Endothelial cell of umbilical vein (primary cell): ENCODE results near the gene ZNF516. TPM values are rescaled to one million over a fixed set of nuclear protein-coding genes. Genes with fewer than 3 reads are reported as not detected.
A peak's percentile ranks its signal among the peaks of the same experiment; 100 is the strongest.

Source experiments
- BruUV-seq: library from RNA; stranded (reverse); fragments of 400-500 nt; replicated peaks from 2 replicates; lab custom pipeline; 2021; lab: Mats Ljungman, UMichigan
- CTCF ChIA-PET: fragments of 300-600, 350-600 bp; sonication (Branson Sonifier 250); formaldehyde crosslinking; loops from one replicate; lab custom pipeline; 2021; ENCODE audit warnings: antibody characterized with exemption, inconsistent platforms; lab: Charles Lee
- POLR2A ChIA-PET: fragments of 300-600, 350-600 bp; sonication (Branson Sonifier 250); formaldehyde crosslinking; loops from one replicate; lab custom pipeline; 2021; ENCODE audit warnings: antibody characterized with exemption, inconsistent platforms; lab: Charles Lee
- DNase-seq: peaks from one replicate; pipeline ENCODE4 v3.0.0-alpha.2; 2011; ENCODE audit warnings: low read depth, low spot score
- FAIRE-seq: peaks from 2 replicates; lab custom pipeline; 2011; peaks lifted over from hg19 to GRCh38; lab: Jason Lieb, UNC
- H2AFZ ChIP-seq: 2 replicates; pipeline ENCODE4 v1.6.0; 2012; ENCODE audit warnings: low read depth, low read length, control low read depth, inconsistent platforms
- H3K27ac ChIP-seq: 2 replicates; pipeline ENCODE4 v1.5.1; 2011; ENCODE audit warnings: low read depth, mild to moderate bottlenecking, control low read depth, low read length, moderate library complexity; ENCODE audit not compliant: insufficient read depth
- H3K27me3 ChIP-seq, 2 experiments: 2 replicates each; pipeline versions ENCODE4 v1.6.0 to v1.6.1; 2011; ENCODE audit warnings: low read length in 2 of 2, mixed read lengths in 1 of 2; ENCODE audit not compliant: control insufficient read depth in 2 of 2, insufficient read depth in 2 of 2
- H3K36me3 ChIP-seq, 2 experiments: 2 replicates in 1 of 2; 3 replicates in 1 of 2; pipeline ENCODE4 v1.5.1; 2011; ENCODE audit warnings: low read length in 2 of 2, mild to moderate bottlenecking in 1 of 2, moderate library complexity in 1 of 2; ENCODE audit not compliant: control insufficient read depth in 2 of 2, insufficient read depth in 2 of 2; ENCODE audit errors: extremely low read depth in 1 of 2
- H3K4me1 ChIP-seq: 3 replicates; pipeline ENCODE4 v1.5.1; 2011; ENCODE audit warnings: mild to moderate bottlenecking, low read length; ENCODE audit not compliant: control insufficient read depth, insufficient read depth; ENCODE audit errors: extremely low read depth
- H3K4me2 ChIP-seq: 2 replicates; pipeline ENCODE4 v1.6.1; 2011; ENCODE audit warnings: low read length, control low read depth, mixed read lengths; ENCODE audit not compliant: insufficient read depth
- H3K4me3 ChIP-seq, 3 experiments: fragments of 200-600 bp in 1 of 3; sonication (generic), shearing (Covaris generic) in 1 of 3; replicated peaks in 1 of 3; 2 replicates each; pipeline ENCODE4 v1.5.1; 2011 to 2016; ENCODE audit warnings: control low read depth in 3 of 3, low read length in 3 of 3, mild to moderate bottlenecking in 2 of 3, inconsistent platforms in 1 of 3, low read depth in 1 of 3, moderate library complexity in 1 of 3; ENCODE audit not compliant: insufficient read depth in 1 of 3
- H3K79me2 ChIP-seq: 2 replicates; pipeline ENCODE4 v1.6.0; 2012; ENCODE audit warnings: low read length, inconsistent platforms; ENCODE audit not compliant: control insufficient read depth, insufficient read depth
- H3K9ac ChIP-seq: replicated peaks from 2 replicates; pipeline ENCODE3; 2011; ENCODE audit warnings: low read length, control low read depth; ENCODE audit not compliant: insufficient read depth; ENCODE audit errors: extremely low read depth
- H3K9me1 ChIP-seq: replicated peaks from 3 replicates; pipeline ENCODE4 v1.6.0; 2011; ENCODE audit warnings: mild to moderate bottlenecking, low read length; ENCODE audit not compliant: control insufficient read depth, insufficient read depth; ENCODE audit errors: extremely low read depth
- H3K9me3 ChIP-seq: replicated peaks from 2 replicates; pipeline ENCODE4 v1.5.1; 2012; ENCODE audit warnings: low read length, inconsistent platforms; ENCODE audit not compliant: control insufficient read depth, insufficient read depth
- H4K20me1 ChIP-seq: replicated peaks from 2 replicates; pipeline ENCODE3; 2011; ENCODE audit warnings: mild to moderate bottlenecking, low read length; ENCODE audit not compliant: control insufficient read depth, insufficient read depth; ENCODE audit errors: extremely low read depth
- CTCF ChIP-seq, 2 donors: IDR thresholded peaks; 1 replicate in 1 of 2; 2 replicates in 1 of 2; pipeline ENCODE4 v1.5.1; 2011; ENCODE audit warnings: low read length in 2 of 2, mild to moderate bottlenecking in 2 of 2, moderate library complexity in 2 of 2, control low read depth in 1 of 2, inconsistent platforms in 1 of 2, low read depth in 1 of 2; ENCODE audit not compliant: insufficient read depth in 1 of 2; ENCODE audit errors: extremely low read depth in 1 of 2
- EZH2 ChIP-seq: IDR thresholded peaks from 2 replicates; pipeline ENCODE4 v1.6.1; 2012; ENCODE audit warnings: borderline replicate concordance, low read depth, mild to moderate bottlenecking, moderate library complexity, low read length, inconsistent platforms; ENCODE audit not compliant: severe bottlenecking
- FOS ChIP-seq: IDR thresholded peaks from 2 replicates; pipeline ENCODE4 v1.6.1; 2011; ENCODE audit warnings: mild to moderate bottlenecking, low read length, moderate library complexity, borderline replicate concordance; ENCODE audit not compliant: insufficient read depth
- GATA2 ChIP-seq: IDR thresholded peaks from 2 replicates; pipeline ENCODE4 v1.7.0; 2011; ENCODE audit warnings: low read depth, mild to moderate bottlenecking, moderate library complexity, mixed read lengths, low read length; ENCODE audit not compliant: insufficient read length, insufficient read depth
- JUN ChIP-seq: IDR thresholded peaks from 2 replicates; pipeline ENCODE4 v1.6.1; 2011; ENCODE audit warnings: borderline replicate concordance, low read depth; ENCODE audit not compliant: insufficient read length, insufficient read depth
- MAX ChIP-seq: IDR thresholded peaks from 2 replicates; pipeline ENCODE4 v1.6.1; 2011; ENCODE audit not compliant: insufficient read depth, insufficient read length
- MYC ChIP-seq: IDR thresholded peaks from one replicate; pipeline ENCODE4 v1.6.1; 2011; ENCODE audit warnings: mild to moderate bottlenecking, low read depth, low read length
- POLR2A ChIP-seq: IDR thresholded peaks from 2 replicates; pipeline ENCODE4 v1.6.1; 2012; ENCODE audit warnings: low read depth, mild to moderate bottlenecking, control low read depth, low read length
- POLR2AphosphoS5 ChIP-seq: IDR thresholded peaks from 2 replicates; pipeline ENCODE4 v1.6.1; 2012; ENCODE audit warnings: low read depth, mild to moderate bottlenecking, control low read depth, low read length, moderate library complexity; ENCODE audit not compliant: insufficient read depth
- dilution Hi-C: fragments of 300-500 bp; cut with MboI; formaldehyde crosslinking; loops from one replicate; pipeline ENCODE4 v1.15.0; 2019; ENCODE audit warnings: low sequenced_read_pairs; ENCODE audit not compliant: extremely low pct_ligation_motif_present
- intact Hi-C: fragments of 100-400 bp; cut with micrococcal nuclease; formaldehyde crosslinking; loops from one replicate; pipeline ENCODE4 v1.10.0; 2022
- polyA plus RNA-seq, 4 experiments: library from polyadenylated mRNA; depleted of rRNA in 3 of 4; stranded (reverse) in 3 of 4; unstranded in 1 of 4; fragments of >200 nt; gene quantifications; 2 replicates each; pipeline versions ENCODE4 v1.2.1 to v1.2.3, GENCODE V29; 2011 to 2012; ENCODE audit warnings: missing spikeins in 1 of 4
- total RNA-seq: library from RNA; stranded (reverse); gene quantifications from 2 replicates; pipeline ENCODE4 v1.2.3, GENCODE V29; 2021

ZNF516 gene
- total and polyA plus RNA-seq, 2 donors (not counting 3 experiments of a cell fraction or from before 2014, with no cell fraction given): 3.6 to 19.1 TPM

GRCh38 chr18:76490670-76491472, 4.2 kb downstream of the ZNF516 start:
- peak overlapping the region; percentile 59 to 80 (median 61) for H3K4me3 ChIP-seq
- H3K27me3 ChIP-seq: peaks cover 2 to 4% of the 10 kb centered on the region in 2 experiments
- H3K36me3 ChIP-seq: no peaks in the 10 kb centered on the region
- H3K9me3 ChIP-seq: no peaks in the 10 kb centered on the region
- peak overlapping the region; percentile 23 for H2AFZ ChIP-seq
- H4K20me1 ChIP-seq: no peaks in the 10 kb centered on the region
- ChIA-PET POLR2A (no interaction called here), CTCF (interaction anchor here (0.9 to 1.2 kb wide), 4 partner anchors 10 to 130 kb away, joined by 3 to 6 read pairs (median 4); no protein-coding TSS in a partner anchor)
- FAIRE-seq: no peak
- intact Hi-C loops: loop anchor here (1.0 to 10.0 kb wide), 4 partner anchors 85 to 1994 kb away; partner anchors contain the start of genes CNDP2 and TSHZ1
- no peak overlapping the region for H3K27ac ChIP-seq
- DNase-seq: peak; percentile 24
- no peaks in the 10 kb centered on the region for H3K9me1 ChIP-seq
- peak overlapping the region; percentile 78 for H3K4me2 ChIP-seq
- dilution Hi-C loops: no loop called here
- H3K4me1 ChIP-seq: peaks cover 25% of the 10 kb centered on the region
- H3K9ac ChIP-seq: peak overlapping the region; percentile 34
- H3K79me2 ChIP-seq: peaks cover 4% of the 10 kb centered on the region
- no TSS peak for BruUV-seq
- TF ChIP-seq CTCF (IDR thresholded peaks at IDR 0.05; ENCODE audit: extremely low read depth in 1 of 2, insufficient read depth in 1 of 2, low read depth in 1 of 2, low read length in 2 of 2) (no peak), POLR2A (no peak), GATA2 (no peak), MYC (no peak), FOS (no peak), MAX (no peak), EZH2 (no peak), POLR2AphosphoS5 (no peak), JUN (no peak)
